HG02571 (cell line): Measurements from ENCODE around the gene CENPE.
A peak's percentile ranks its signal among the peaks of the same experiment; 100 is the strongest.
"Not testable (repeated sequence)": the region's sequence is repeated elsewhere in the genome, so short reads cannot be mapped to it uniquely, and the experiment has no call there.

Source experiments
- ATAC-seq: cut with Tn5 transposase; IDR thresholded peaks from one replicate; pipeline ENCODE4 v1.9.1; 2021; ENCODE audit warnings: mild to moderate bottlenecking, moderate library complexity; ENCODE audit not compliant: unreplicated experiment

CENPE gene

GRCh38 chr4:103198111-103198765, at the start of gene CENPE:
Gene CENPE, minus strand, starts transcription at chr4:103198343. Its CDS starts 24 bp downstream, at chr4:103198319.
- ATAC-seq, result peak; percentile 96

- no peak for ATAC-seq
Measured at GRCh38 chr4:103244251-103244650, 46.1 kb upstream of the CENPE start.

- not testable (repeated sequence) for ATAC-seq
Measured at GRCh38 chr4:103230938-103231337, 32.8 kb upstream of the CENPE start.

- ATAC-seq, result not testable (repeated sequence)
Measured at GRCh38 chr4:103223556-103223955, 25.4 kb upstream of the CENPE start.

- no peak for ATAC-seq
Measured at GRCh38 chr4:103207673-103208072, 9.5 kb upstream of the CENPE start.

GRCh38 chr4:103204111-103204510, 6.0 kb upstream of the CENPE start:
- no peak for ATAC-seq

GRCh38 chr4:103201724-103202123, 3.6 kb upstream of the CENPE start:
- no peak for ATAC-seq

- ATAC-seq, result no peak
Measured at GRCh38 chr4:103201253-103201652, 3.1 kb upstream of the CENPE start.

GRCh38 chr4:103199009-103199408, 866 bp upstream of the CENPE start:
- no peak for ATAC-seq

GRCh38 chr4:103197765-103198110, 405 bp downstream of the CENPE start:
- peak; percentile 44 for ATAC-seq

GRCh38 chr4:103193457-103193856, 4.7 kb downstream of the CENPE start:
- ATAC-seq, result no peak

GRCh38 chr4:103171006-103171405, 27.1 kb downstream of the CENPE start:
- ATAC-seq, result no peak

GRCh38 chr4:103169750-103170149, 28.4 kb downstream of the CENPE start:
- ATAC-seq, result not testable (repeated sequence)

- no peak for ATAC-seq
Measured at GRCh38 chr4:103168993-103169392, 29.1 kb downstream of the CENPE start.

- no peak for ATAC-seq
Measured at GRCh38 chr4:103162176-103162575, 36.0 kb downstream of the CENPE start.

GRCh38 chr4:103158760-103159159, 39.4 kb downstream of the CENPE start:
- no peak for ATAC-seq

GRCh38 chr4:103156106-103156505, 42.0 kb downstream of the CENPE start:
- no peak for ATAC-seq

- no peak for ATAC-seq
Measured at GRCh38 chr4:103152381-103152780, 45.8 kb downstream of the CENPE start.

GRCh38 chr4:103150677-103151076, 47.5 kb downstream of the CENPE start:
- ATAC-seq, result no peak

GRCh38 chr4:103144926-103145325, 53.2 kb downstream of the CENPE start:
- ATAC-seq, result no peak

GRCh38 chr4:103137446-103137827, 60.7 kb downstream of the CENPE start:
- no peak for ATAC-seq

- no peak for ATAC-seq
Measured at GRCh38 chr4:103136671-103137445, 61.3 kb downstream of the CENPE start.
